Testis (tissue), 3 donors: ENCODE measurements around the gene HLCS. TPM values are rescaled to one million over a fixed set of nuclear protein-coding genes. Genes with fewer than 3 reads are reported as not detected.

Experiments
- DNase-seq: peaks from one replicate; pipeline ENCODE4 v3.0.0-alpha.2; 2019
- H3K27ac ChIP-seq, 2 donors: fragments of 200-600 bp; sonication (generic); one replicate each; pipeline ENCODE4 v1.5.1; 2019
- H3K27me3 ChIP-seq: fragments of 200-600 bp; sonication (generic); one replicate; pipeline ENCODE4 v1.5.1; 2019
- H3K36me3 ChIP-seq: fragments of 200-600 bp; sonication (generic); one replicate; pipeline ENCODE4 v1.5.1; 2017; ENCODE audit warnings: low read depth; ENCODE audit errors: missing control alignments
- H3K4me1 ChIP-seq: fragments of 200-600 bp; sonication (generic); one replicate; pipeline ENCODE4 v1.5.1; 2019
- H3K4me3 ChIP-seq, 2 donors: fragments of 200-600 bp; sonication (generic); one replicate each; pipeline ENCODE4 v1.5.1; 2017 to 2019
- H3K9me3 ChIP-seq: fragments of 200-600 bp; sonication (generic); one replicate; pipeline ENCODE4 v1.5.1; 2017
- POLR2A ChIP-seq: fragments of 450-650 bp; IDR thresholded peaks from one replicate; pipeline ENCODE4 v1.6.1; 2017; ENCODE audit warnings: antibody characterized with exemption, mild to moderate bottlenecking, moderate library complexity
- WGBS, 2 donors: methylation state at CpG; one replicate each; pipeline ENCODE4 v1.1.5; 2018; 5-methylcytosine and 5-hydroxymethylcytosine counted together
- intact Hi-C: fragments of 100-400 bp; cut with DNase I; formaldehyde crosslinking; loops from one replicate; pipeline ENCODE4 v1.15.1; 2023; ENCODE audit warnings: low total_unique reads
- polyA plus RNA-seq: library from polyadenylated mRNA; stranded (reverse); fragments of 350-450 nt; fragmentation: Illumina TruSeq; extraction: RNeasy Lipid Tissue Mini Kit (QIAGEN cat#74804); gene quantifications from one replicate; pipeline ENCODE4 v1.2.3, GENCODE V29; 2014; ENCODE audit warnings: low read depth, low replicate concordance; ENCODE audit not compliant: insufficient read depth
- total RNA-seq, 2 donors: library from RNA; depleted of rRNA; stranded (reverse); fragments of >200 nt; gene quantifications; one replicate each; pipeline ENCODE4 v1.2.3, GENCODE V29; 2016
- TF ChIP-seq, protein P1 (sequence below), 3 experiments: fragments of 450-650 bp in 2 of 3; fragments of 200-600 bp in 1 of 3; sonication (generic) in 1 of 3; IDR thresholded peaks; one replicate each; pipeline ENCODE4 v1.5.1; 2016 to 2019; ENCODE audit warnings: antibody characterized with exemption in 3 of 3, mild to moderate bottlenecking in 2 of 3, moderate library complexity in 1 of 3

HLCS gene
- total and polyA plus RNA-seq, 3 donors from 2014 or later = 19.5 to 38.1 (median 30.1) TPM

DNA sequence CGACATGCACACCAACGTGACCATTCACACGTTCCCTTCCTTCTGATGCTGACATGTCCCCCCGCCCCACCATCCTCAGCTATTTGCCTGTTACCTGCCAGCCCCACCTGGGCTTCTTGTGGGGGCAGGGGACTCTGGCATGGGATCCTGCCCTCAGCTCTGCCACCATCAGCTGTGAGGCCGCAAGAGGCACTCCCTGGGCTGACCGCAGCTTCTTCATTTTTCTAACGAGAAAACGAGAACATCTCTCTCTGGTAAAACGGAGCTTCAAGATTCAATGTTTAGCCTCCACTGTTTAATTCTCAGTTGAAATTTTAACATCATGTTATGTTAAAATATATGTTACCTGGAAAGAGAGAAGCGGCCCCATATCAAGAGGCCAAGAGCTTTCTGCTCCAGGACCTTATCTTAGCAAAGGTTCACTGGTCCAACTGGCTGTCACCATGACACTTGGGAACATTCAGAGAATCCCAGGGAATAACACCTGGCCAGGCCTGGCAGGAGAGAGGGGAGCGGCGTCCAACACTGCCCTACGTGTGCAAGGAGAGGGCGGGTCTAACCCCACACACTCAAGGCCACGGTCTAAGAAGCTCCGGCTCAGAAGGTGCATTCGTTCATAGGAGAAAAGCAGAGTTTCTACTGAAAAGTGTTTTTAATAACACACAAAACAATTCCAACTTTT lies 51.3 kb downstream of the HLCS start:
- intact Hi-C loops = no loop called here
- no peaks in the 10 kb centered on the region for H3K9me3 ChIP-seq
- TF ChIP-seq POLR2A = no peak
- TF ChIP-seq, protein P1, sequence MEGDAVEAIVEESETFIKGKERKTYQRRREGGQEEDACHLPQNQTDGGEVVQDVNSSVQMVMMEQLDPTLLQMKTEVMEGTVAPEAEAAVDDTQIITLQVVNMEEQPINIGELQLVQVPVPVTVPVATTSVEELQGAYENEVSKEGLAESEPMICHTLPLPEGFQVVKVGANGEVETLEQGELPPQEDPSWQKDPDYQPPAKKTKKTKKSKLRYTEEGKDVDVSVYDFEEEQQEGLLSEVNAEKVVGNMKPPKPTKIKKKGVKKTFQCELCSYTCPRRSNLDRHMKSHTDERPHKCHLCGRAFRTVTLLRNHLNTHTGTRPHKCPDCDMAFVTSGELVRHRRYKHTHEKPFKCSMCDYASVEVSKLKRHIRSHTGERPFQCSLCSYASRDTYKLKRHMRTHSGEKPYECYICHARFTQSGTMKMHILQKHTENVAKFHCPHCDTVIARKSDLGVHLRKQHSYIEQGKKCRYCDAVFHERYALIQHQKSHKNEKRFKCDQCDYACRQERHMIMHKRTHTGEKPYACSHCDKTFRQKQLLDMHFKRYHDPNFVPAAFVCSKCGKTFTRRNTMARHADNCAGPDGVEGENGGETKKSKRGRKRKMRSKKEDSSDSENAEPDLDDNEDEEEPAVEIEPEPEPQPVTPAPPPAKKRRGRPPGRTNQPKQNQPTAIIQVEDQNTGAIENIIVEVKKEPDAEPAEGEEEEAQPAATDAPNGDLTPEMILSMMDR (IDR thresholded peaks at IDR 0.05) = no peak
- no peak overlapping the region for H3K4me3 ChIP-seq
- no peak for DNase-seq
- WGBS, 2 donors = 89 to 95% methylated on average over 16 to 17 of the region's 17 CpGs
- no peak overlapping the region for H3K27ac ChIP-seq
- no peaks in the 10 kb centered on the region for H3K27me3 ChIP-seq
- no peaks in the 10 kb centered on the region for H3K36me3 ChIP-seq
- no peaks in the 10 kb centered on the region for H3K4me1 ChIP-seq

DNA sequence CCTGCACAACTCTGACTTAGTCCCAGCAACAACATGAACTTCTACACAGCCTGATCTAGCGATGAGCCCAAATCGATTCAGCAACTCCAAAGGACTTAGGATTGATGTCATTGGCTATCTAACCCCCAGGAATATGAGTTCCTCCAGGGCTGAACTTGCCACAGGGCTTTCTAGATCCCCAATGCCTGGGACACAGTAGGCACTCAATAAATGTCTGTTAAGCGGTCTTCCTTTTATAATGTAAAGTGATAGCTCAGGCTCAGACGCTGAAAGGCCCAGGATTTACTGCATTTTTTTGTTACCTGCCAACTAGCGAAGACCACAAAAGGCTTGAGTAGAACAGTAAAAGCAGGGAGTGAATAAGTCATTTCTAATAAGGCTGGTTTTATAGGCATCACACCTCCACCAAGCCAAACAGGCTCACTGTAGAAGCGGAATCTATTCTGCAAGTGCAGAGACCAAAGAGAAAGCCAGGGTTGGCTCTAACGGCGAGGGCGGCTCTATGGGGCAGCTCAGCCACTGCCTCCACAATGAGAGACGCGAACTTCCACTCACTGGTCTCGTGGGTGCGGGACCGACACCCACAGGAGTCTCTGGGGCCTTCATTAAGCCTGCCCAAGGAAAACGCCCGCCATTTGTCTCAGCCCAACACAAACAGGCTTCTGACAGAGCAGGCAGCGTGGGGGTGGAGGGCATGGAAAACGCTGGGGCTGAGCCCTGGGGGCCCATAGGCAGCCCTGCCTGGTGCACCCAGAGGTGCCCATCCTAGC lies 52.0 kb downstream of the HLCS start:
- no peak for DNase-seq
- Histone ChIP-seq H3K27ac (no peak overlapping the region), H3K4me3 (no peak overlapping the region), H3K9me3 (no peaks in the 10 kb centered on the region), H3K4me1 (no peaks in the 10 kb centered on the region), H3K27me3 (no peaks in the 10 kb centered on the region), H3K36me3 (no peaks in the 10 kb centered on the region)
- intact Hi-C loops = no loop called here
- no peak for TF ChIP-seq POLR2A
- TF ChIP-seq, protein P1 (IDR thresholded peaks at IDR 0.05) = no peak
- WGBS, 2 donors = 90 to 94% methylated on average over 18 of the region's 18 CpGs

DNA sequence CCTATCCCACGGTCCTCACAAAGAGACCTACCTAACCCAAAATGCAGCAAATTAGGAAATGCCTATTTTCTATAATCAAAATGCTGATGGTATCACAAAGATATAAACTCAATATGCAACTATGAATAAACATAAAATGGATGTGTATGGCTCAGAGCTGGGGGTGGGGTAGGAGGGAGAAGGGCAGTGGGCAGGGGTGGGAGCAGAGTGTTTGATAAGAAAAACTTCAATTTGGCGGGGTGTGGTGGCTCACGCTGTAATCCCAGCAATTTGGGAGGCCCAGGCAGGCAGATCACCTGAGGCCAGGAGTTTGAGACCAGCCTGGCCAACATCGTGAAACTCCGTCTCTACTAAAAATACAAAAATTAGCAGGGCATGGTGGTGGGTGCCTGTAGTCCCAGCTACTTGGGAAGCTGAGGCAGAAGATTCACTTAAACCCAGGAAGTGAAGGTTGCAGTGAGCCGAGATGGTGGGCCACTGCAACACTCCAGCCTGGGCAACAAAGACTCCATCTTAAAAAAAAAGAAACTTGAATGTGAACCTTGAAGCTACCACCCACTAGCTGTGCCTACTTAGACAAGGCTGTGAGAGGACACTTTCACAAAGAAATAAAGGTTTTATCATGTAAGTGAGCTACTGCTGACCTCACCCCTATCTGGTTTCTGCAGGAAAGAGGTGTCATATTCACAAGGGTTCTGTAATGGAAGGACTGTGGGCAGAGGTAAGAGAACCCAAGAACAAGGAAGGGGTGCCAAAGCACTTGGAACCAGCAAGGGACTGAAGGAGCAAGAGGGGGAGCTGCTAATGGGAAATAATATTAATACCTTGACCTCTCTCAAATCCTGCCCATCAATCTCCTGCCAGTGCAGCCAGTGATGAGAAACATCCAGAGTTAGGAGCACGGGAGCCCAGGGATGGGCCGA lies 53.0 kb downstream of the HLCS start:
- 92 to 98% methylated on average over 8 of the region's 8 CpGs for WGBS, 2 donors

DNA sequence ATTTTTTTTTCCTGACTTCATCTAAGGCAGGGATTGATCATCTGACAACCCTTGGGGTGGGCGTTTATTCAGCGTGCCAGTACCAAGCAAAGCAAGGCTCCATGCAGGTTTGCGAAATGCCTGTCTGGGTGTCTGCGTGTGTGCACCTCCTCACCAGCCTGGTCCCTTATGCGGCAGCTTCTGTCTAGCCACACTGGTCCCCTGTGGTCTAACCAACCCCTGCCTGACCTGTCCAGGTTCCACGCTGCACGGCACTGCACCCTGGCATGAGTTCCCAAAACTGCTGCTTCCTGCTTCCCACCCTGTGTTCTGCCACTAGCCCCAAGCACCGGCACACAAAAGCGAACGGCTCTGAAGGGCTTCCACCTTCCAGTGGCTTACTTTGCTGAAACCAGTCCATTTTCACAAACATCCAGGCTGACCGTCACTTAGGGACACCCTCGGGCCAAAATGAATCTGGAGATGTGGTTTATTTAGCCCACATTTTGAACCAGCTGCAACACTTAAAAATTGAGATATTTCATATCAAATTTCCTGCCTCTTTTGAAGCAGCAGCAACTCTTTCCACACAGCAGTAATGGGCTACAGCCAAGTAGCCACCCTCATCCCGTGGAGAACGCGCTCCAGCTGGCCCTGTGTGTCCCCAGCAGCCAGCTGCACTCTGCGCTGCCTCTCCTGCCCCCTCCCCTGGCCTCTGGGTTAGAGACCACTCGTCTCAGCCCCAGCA lies 55.7 kb downstream of the HLCS start:
- Histone ChIP-seq H3K27ac (no peak overlapping the region), H3K4me3 (no peak overlapping the region), H3K27me3 (no peaks in the 10 kb centered on the region), H3K9me3 (no peaks in the 10 kb centered on the region), H3K4me1 (no peaks in the 10 kb centered on the region), H3K36me3 (no peaks in the 10 kb centered on the region)
- intact Hi-C loops = no loop called here
- DNase-seq = no peak
- 59 to 79% methylated on average over 17 of the region's 17 CpGs for WGBS, 2 donors
- TF ChIP-seq, protein P1 (IDR thresholded peaks at IDR 0.05) = no peak
- no peak for TF ChIP-seq POLR2A

More for the DNA sequence above, 53.0 kb downstream of the HLCS start:
- Histone ChIP-seq H3K27ac (no peak overlapping the region), H3K9me3 (no peaks in the 10 kb centered on the region), H3K4me1 (no peaks in the 10 kb centered on the region), H3K4me3 (no peak overlapping the region), H3K27me3 (no peaks in the 10 kb centered on the region), H3K36me3 (no peaks in the 10 kb centered on the region)
- intact Hi-C loops = no loop called here
- TF ChIP-seq, protein P1 (IDR thresholded peaks at IDR 0.05) = no peak
- no peak for TF ChIP-seq POLR2A
- no peak for DNase-seq
